ENCODE measurements around the gene TRPC4AP.
"Not testable (repeated sequence)": the region's sequence is repeated elsewhere in the genome, so short reads cannot be mapped to it uniquely, and the experiment has no call there.

The TRPC4AP gene

GRCh38 chr20:35055445-35056276 is 36.9 kb downstream of the TRPC4AP start:
- DNase-seq = peak; percentile 16

- no peak for DNase-seq
Measured at GRCh38 chr20:35054814-35055213, 37.8 kb downstream of the TRPC4AP start.

- not testable (repeated sequence) for DNase-seq
Measured at GRCh38 chr20:35052616-35053015, 40.0 kb downstream of the TRPC4AP start.

- no peak for DNase-seq
Measured at GRCh38 chr20:35049776-35050352, 42.7 kb downstream of the TRPC4AP start.

GRCh38 chr20:35048739-35049138 is 43.9 kb downstream of the TRPC4AP start:
- no peak for DNase-seq

- DNase-seq = no peak
Measured at GRCh38 chr20:35042268-35042667, 50.3 kb downstream of the TRPC4AP start.

GRCh38 chr20:35040646-35041045 is 52.0 kb downstream of the TRPC4AP start:
- no peak for DNase-seq

GRCh38 chr20:35039846-35040489 is 52.6 kb downstream of the TRPC4AP start:
- DNase-seq = no peak

GRCh38 chr20:35039146-35039545 is 53.5 kb downstream of the TRPC4AP start:
- DNase-seq = no peak

- no peak for DNase-seq
Measured at GRCh38 chr20:35034145-35034544, 58.5 kb downstream of the TRPC4AP start.

GRCh38 chr20:35030136-35030535 is 62.5 kb downstream of the TRPC4AP start:
- DNase-seq = no peak

GRCh38 chr20:35027301-35027700 is 65.3 kb downstream of the TRPC4AP start:
- peak; percentile 15 for DNase-seq

GRCh38 chr20:35025116-35025515 is 67.5 kb downstream of the TRPC4AP start:
- no peak for DNase-seq

- DNase-seq = no peak
Measured at GRCh38 chr20:35023624-35024023, 69.0 kb downstream of the TRPC4AP start.

GRCh38 chr20:35021831-35022230 is 70.8 kb downstream of the TRPC4AP start:
- no peak for DNase-seq

GRCh38 chr20:35021063-35021462 is 71.5 kb downstream of the TRPC4AP start:
- no peak for DNase-seq

- DNase-seq = no peak
Measured at GRCh38 chr20:35020108-35020928, 72.3 kb downstream of the TRPC4AP start.

GRCh38 chr20:35018590-35019371 is 73.8 kb downstream of the TRPC4AP start:
- peak; percentile 86 for DNase-seq

GRCh38 chr20:35017099-35017835 is 75.3 kb downstream of the TRPC4AP start:
- DNase-seq = no peak

GRCh38 chr20:35015863-35016193 is 76.8 kb downstream of the TRPC4AP start:
- no peak for DNase-seq

GRCh38 chr20:35014537-35014936 is 78.1 kb downstream of the TRPC4AP start:
- DNase-seq = no peak

All from hematopoietic multipotent progenitor cell treated with erythropoietin and hydrocortisone succinate and interleukin-3 and kit ligand, for 8 days (in vitro differentiated cells).